GM23248 (cell line): ENCODE data around the gene API5.

ENCODE experiments used
- EZH2 ChIP-seq: fragments of 200-600 bp; sonication (generic); IDR thresholded peaks from 2 replicates; pipeline ENCODE4 v1.6.1; 2018; ENCODE audit warnings: antibody characterized with exemption, mild to moderate bottlenecking; ENCODE audit not compliant: insufficient read depth, poor library complexity, severe bottlenecking
- EZH2phosphoT487 ChIP-seq: fragments of 200-600 bp; sonication (generic); IDR thresholded peaks from 2 replicates; pipeline ENCODE4 v1.6.1; 2018; ENCODE audit warnings: antibody characterized with exemption, moderate library complexity, mild to moderate bottlenecking, low read depth; ENCODE audit not compliant: insufficient read depth

- TF ChIP-seq EZH2phosphoT487 (no peak), EZH2 (no peak)
Measured at GRCh38 chr11:43366677-43367076, 54.9 kb downstream of the API5 start.
